NCI-H146 treated with DMSO at 0.1 percent for 48 hours (cell line): Measurements from ENCODE around the gene SEMA3E.

Experiments
- DNase-seq: peaks from one replicate; lab custom pipeline; 2025; ENCODE audit not compliant: unreplicated experiment; lab: John Stamatoyannopoulos, UW

SEMA3E gene

GRCh38 chr7:83643012-83643411 lies 5.9 kb downstream of the SEMA3E start:
- no peak for DNase-seq

- DNase-seq: no peak
These were observed 8.0 kb downstream of the SEMA3E start for GRCh38 chr7:83640731-83641537.

- no peak for DNase-seq
These were observed 8.7 kb downstream of the SEMA3E start for GRCh38 chr7:83640240-83640639.

GRCh38 chr7:83633516-83633915 lies 15.4 kb downstream of the SEMA3E start:
- DNase-seq: no peak

GRCh38 chr7:83629117-83629880 lies 19.6 kb downstream of the SEMA3E start:
- DNase-seq: no peak

- no peak for DNase-seq
These were observed 31.1 kb downstream of the SEMA3E start for GRCh38 chr7:83617858-83618257.

GRCh38 chr7:83614112-83614511 lies 34.8 kb downstream of the SEMA3E start:
- DNase-seq: no peak

GRCh38 chr7:83613232-83613631 lies 35.7 kb downstream of the SEMA3E start:
- DNase-seq: no peak

GRCh38 chr7:83611776-83612175 lies 37.2 kb downstream of the SEMA3E start:
- DNase-seq: no peak

GRCh38 chr7:83610649-83611304 lies 38.2 kb downstream of the SEMA3E start:
- DNase-seq: no peak

- no peak for DNase-seq
These were observed 40.2 kb downstream of the SEMA3E start for GRCh38 chr7:83608716-83609115.

- no peak for DNase-seq
These were observed 45.3 kb downstream of the SEMA3E start for GRCh38 chr7:83603649-83604048.

- no peak for DNase-seq
These were observed 49.8 kb downstream of the SEMA3E start for GRCh38 chr7:83599131-83599530.

GRCh38 chr7:83593921-83594475 lies 54.9 kb downstream of the SEMA3E start:
- peak; percentile 70 for DNase-seq

- DNase-seq: no peak
These were observed 60.2 kb downstream of the SEMA3E start for GRCh38 chr7:83588602-83589240.

GRCh38 chr7:83586281-83586680 lies 62.7 kb downstream of the SEMA3E start:
- no peak for DNase-seq

GRCh38 chr7:83581667-83582435 lies 67.1 kb downstream of the SEMA3E start:
- no peak for DNase-seq

- DNase-seq: no peak
These were observed 69.2 kb downstream of the SEMA3E start for GRCh38 chr7:83579740-83580139.

- peak; percentile 33 for DNase-seq
These were observed 73.5 kb downstream of the SEMA3E start for GRCh38 chr7:83575436-83575835.

GRCh38 chr7:83574616-83575015 lies 74.3 kb downstream of the SEMA3E start:
- DNase-seq: no peak
